ENCODE measurements around the gene BRCA2.

The BRCA2 gene, protein sequence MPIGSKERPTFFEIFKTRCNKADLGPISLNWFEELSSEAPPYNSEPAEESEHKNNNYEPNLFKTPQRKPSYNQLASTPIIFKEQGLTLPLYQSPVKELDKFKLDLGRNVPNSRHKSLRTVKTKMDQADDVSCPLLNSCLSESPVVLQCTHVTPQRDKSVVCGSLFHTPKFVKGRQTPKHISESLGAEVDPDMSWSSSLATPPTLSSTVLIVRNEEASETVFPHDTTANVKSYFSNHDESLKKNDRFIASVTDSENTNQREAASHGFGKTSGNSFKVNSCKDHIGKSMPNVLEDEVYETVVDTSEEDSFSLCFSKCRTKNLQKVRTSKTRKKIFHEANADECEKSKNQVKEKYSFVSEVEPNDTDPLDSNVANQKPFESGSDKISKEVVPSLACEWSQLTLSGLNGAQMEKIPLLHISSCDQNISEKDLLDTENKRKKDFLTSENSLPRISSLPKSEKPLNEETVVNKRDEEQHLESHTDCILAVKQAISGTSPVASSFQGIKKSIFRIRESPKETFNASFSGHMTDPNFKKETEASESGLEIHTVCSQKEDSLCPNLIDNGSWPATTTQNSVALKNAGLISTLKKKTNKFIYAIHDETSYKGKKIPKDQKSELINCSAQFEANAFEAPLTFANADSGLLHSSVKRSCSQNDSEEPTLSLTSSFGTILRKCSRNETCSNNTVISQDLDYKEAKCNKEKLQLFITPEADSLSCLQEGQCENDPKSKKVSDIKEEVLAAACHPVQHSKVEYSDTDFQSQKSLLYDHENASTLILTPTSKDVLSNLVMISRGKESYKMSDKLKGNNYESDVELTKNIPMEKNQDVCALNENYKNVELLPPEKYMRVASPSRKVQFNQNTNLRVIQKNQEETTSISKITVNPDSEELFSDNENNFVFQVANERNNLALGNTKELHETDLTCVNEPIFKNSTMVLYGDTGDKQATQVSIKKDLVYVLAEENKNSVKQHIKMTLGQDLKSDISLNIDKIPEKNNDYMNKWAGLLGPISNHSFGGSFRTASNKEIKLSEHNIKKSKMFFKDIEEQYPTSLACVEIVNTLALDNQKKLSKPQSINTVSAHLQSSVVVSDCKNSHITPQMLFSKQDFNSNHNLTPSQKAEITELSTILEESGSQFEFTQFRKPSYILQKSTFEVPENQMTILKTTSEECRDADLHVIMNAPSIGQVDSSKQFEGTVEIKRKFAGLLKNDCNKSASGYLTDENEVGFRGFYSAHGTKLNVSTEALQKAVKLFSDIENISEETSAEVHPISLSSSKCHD (N-terminal part only)

DNA sequence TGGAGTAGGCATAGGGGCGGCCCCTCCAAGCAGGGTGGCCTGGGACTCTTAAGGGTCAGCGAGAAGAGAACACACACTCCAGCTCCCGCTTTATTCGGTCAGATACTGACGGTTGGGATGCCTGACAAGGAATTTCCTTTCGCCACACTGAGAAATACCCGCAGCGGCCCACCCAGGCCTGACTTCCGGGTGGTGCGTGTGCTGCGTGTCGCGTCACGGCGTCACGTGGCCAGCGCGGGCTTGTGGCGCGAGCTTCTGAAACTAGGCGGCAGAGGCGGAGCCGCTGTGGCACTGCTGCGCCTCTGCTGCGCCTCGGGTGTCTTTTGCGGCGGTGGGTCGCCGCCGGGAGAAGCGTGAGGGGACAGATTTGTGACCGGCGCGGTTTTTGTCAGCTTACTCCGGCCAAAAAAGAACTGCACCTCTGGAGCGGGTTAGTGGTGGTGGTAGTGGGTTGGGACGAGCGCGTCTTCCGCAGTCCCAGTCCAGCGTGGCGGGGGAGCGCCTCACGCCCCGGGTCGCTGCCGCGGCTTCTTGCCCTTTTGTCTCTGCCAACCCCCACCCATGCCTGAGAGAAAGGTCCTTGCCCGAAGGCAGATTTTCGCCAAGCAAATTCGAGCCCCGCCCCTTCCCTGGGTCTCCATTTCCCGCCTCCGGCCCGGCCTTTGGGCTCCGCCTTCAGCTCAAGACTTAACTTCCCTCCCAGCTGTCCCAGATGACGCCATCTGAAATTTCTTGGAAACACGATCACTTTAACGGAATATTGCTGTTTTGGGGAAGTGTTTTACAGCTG is at the start of gene BRCA2, which contains the start of gene ZAR1L:
Gene BRCA2 (plus strand): TSS at position 271 of the 790 bp plus-strand sequence. CDS start 953 bp downstream, outside the sequence.
Gene ZAR1L (minus strand): TSS at position 126 of the 790 bp plus-strand sequence. CDS start 3,438 bp downstream, outside the sequence.
- TF ChIP-seq, protein P1, sequence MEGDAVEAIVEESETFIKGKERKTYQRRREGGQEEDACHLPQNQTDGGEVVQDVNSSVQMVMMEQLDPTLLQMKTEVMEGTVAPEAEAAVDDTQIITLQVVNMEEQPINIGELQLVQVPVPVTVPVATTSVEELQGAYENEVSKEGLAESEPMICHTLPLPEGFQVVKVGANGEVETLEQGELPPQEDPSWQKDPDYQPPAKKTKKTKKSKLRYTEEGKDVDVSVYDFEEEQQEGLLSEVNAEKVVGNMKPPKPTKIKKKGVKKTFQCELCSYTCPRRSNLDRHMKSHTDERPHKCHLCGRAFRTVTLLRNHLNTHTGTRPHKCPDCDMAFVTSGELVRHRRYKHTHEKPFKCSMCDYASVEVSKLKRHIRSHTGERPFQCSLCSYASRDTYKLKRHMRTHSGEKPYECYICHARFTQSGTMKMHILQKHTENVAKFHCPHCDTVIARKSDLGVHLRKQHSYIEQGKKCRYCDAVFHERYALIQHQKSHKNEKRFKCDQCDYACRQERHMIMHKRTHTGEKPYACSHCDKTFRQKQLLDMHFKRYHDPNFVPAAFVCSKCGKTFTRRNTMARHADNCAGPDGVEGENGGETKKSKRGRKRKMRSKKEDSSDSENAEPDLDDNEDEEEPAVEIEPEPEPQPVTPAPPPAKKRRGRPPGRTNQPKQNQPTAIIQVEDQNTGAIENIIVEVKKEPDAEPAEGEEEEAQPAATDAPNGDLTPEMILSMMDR (IDR thresholded peaks at IDR 0.05; ENCODE audit: low read depth, low read length): no peak
- DNase-seq (ENCODE audit: low read depth in 2 of 2): peak; percentile 91 to 93
- H3K4me3 ChIP-seq (replicated peaks in 1 of 2; ENCODE audit: low read depth in 2 of 2, low read length in 2 of 2): peak within 1 kb of the TSS; percentile 90 to 94

DNA sequence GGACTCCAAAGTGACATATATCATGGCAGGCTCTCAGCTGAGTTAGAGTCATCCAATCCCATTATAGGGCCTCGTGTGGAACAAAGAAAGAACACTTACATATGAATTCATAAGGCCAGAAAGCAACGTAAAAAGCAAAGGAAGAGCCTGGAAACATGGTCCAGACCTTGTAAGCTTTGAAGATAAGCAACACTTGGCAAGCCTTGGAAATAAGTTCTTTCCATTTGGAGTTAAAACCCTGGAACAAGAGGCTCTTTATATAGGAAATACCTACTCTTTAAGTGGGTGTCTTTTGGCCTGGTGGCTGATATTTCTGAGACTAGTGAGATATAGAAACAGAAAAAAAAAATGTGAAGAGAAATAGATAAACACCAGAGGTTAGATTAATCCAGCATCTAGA is 49.6 kb upstream of the BRCA2 start:
- TF ChIP-seq, protein P1 (IDR thresholded peaks at IDR 0.05; ENCODE audit: low read depth, low read length): no peak

DNA sequence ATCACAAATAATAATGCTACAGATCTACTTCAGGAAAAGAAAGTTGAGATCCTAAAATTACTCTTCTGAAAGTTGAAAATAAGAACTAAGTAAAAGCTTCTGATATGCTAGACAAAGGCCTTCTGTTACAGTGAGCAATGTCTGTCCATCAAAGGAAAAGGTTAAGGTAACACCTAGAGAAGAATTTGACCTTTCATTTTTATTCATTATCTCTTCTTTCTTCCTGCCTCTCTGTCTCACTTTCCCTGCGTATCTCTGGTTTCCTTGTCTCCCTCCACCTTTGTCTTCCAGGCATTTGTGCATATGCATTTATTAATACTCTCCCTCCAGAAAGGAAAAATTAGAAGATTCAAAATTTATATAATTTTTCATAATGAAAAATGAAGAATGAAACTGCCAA is 49.2 kb upstream of the BRCA2 start:
- TF ChIP-seq, protein P1 (IDR thresholded peaks at IDR 0.05; ENCODE audit: low read depth, low read length): no peak
- no peak overlapping the region for H3K4me3 ChIP-seq (replicated peaks in 1 of 2; ENCODE audit: low read depth in 2 of 2, low read length in 2 of 2)
- no peak for DNase-seq (ENCODE audit: low read depth in 2 of 2)

More for the DNA sequence above, 49.6 kb upstream of the BRCA2 start:
- no peak overlapping the region for H3K4me3 ChIP-seq (replicated peaks in 1 of 2; ENCODE audit: low read depth in 2 of 2, low read length in 2 of 2)
- DNase-seq (ENCODE audit: low read depth in 2 of 2): peak in 1 of 2 donors; percentile 68

DNA sequence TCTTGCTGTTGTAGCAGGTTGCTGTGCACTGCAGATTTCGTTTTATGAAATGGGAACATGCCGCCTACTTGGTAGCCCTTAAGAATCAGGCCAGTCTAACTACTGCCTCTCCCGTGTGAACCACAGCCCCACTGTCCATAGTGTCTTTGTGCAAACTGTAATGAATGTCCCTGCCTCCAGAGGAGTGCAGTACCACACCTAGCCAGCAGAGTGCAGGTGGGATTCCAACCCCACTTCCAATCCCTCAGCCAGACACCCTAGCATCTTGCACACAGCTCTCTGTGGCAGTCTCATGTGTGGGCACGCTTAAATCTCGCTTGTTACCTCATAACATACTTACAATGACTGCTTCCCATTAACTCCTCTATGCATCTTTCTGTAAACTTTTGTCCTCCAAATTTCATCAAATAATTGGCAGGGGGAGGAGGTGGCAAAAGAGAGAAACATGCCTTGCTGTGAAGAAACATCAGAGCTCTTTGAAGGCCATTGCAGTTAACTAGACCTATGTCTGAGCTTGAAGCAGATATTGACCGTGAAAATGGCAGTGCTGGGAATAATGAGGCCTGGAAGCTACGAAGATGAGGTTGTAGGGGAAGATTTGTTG is 47.4 kb upstream of the BRCA2 start:
- DNase-seq (ENCODE audit: low read depth in 2 of 2): peak in 1 of 2 donors; percentile 18
- TF ChIP-seq, protein P1 (IDR thresholded peaks at IDR 0.05; ENCODE audit: low read depth, low read length): peak; percentile 53
- H3K4me3 ChIP-seq (replicated peaks in 1 of 2; ENCODE audit: low read depth in 2 of 2, low read length in 2 of 2): no peak overlapping the region

DNA sequence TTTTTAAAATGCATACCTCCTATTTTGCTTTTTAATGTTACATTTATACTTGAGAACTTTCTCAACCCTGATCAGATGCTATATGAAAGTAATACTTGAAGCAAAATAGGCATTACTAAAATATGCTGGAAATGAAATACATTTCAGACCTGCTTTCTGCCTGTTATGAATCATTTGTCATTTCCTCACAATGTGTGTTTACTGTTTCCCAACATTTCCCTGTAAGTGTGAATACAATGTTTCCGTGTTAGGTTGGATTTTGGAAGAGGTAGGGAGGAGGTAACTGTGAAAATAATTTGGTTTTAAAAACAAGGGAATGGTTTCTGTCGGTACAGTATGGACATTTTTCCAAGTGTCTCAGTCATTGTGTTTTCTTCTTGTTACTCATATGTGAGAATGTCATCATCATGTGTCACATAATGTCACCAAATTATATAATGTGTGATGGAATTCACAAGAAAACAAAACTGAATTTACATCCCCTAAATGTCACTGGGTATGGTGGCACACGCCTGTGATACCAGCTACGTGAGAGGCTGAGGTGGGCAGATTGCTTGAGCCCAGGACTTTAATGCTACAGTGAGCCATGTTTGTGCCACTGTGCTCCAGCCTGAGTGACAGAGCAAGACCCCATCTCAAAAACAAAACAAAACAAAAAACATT is 43.2 kb upstream of the BRCA2 start:
- TF ChIP-seq, protein P1 (IDR thresholded peaks at IDR 0.05; ENCODE audit: low read depth, low read length): no peak
- DNase-seq (ENCODE audit: low read depth in 2 of 2): peak; percentile 40 to 59
- H3K4me3 ChIP-seq (replicated peaks in 1 of 2; ENCODE audit: low read depth in 2 of 2, low read length in 2 of 2): no peak overlapping the region
